Endothelial cell of umbilical vein (primary cell): ENCODE measurements around the gene TIMM29.

ENCODE experiments used
- EZH2 ChIP-seq: IDR thresholded peaks from 2 replicates; pipeline ENCODE4 v1.6.1; 2012; ENCODE audit warnings: borderline replicate concordance, low read depth, mild to moderate bottlenecking, moderate library complexity, low read length, inconsistent platforms; ENCODE audit not compliant: severe bottlenecking
- JUN ChIP-seq: IDR thresholded peaks from 2 replicates; pipeline ENCODE4 v1.6.1; 2011; ENCODE audit warnings: borderline replicate concordance, low read depth; ENCODE audit not compliant: insufficient read length, insufficient read depth
- POLR2A ChIP-seq: IDR thresholded peaks from 2 replicates; pipeline ENCODE4 v1.6.1; 2012; ENCODE audit warnings: low read depth, mild to moderate bottlenecking, control low read depth, low read length
- POLR2AphosphoS5 ChIP-seq: IDR thresholded peaks from 2 replicates; pipeline ENCODE4 v1.6.1; 2012; ENCODE audit warnings: low read depth, mild to moderate bottlenecking, control low read depth, low read length, moderate library complexity; ENCODE audit not compliant: insufficient read depth
- TF ChIP-seq, protein P1 (sequence below), 2 donors: IDR thresholded peaks; 1 replicate in 1 of 2; 2 replicates in 1 of 2; pipeline ENCODE4 v1.5.1; 2011; ENCODE audit warnings: low read length in 2 of 2, mild to moderate bottlenecking in 2 of 2, moderate library complexity in 2 of 2, control low read depth in 1 of 2, inconsistent platforms in 1 of 2, low read depth in 1 of 2; ENCODE audit not compliant: insufficient read depth in 1 of 2; ENCODE audit errors: extremely low read depth in 1 of 2
- TF ChIP-seq, protein P2 (sequence below): IDR thresholded peaks from 2 replicates; pipeline ENCODE4 v1.6.1; 2011; ENCODE audit not compliant: insufficient read depth, insufficient read length

DNA sequence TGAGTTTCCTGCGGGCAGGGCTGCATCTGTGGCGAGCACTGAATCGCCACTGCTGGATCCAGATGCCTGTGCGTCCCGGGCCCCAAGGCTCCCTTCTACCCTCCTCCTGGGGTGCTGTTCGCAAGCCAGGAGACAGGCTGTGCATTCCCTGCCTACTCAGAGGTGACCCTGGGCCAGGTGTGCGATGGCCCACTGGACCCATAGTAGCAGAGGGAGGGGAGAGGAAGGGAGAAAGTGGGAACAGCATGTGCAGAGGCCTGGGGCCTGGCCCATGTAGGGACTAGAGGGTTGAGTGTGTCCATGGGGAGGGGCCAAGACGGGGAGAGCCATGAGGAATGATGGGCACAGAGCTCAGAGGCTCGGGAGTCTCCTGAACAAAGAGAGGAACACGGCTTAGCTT is 30.0 kb upstream of the TIMM29 start:
- TF ChIP-seq POLR2A (no peak), EZH2 (no peak), POLR2AphosphoS5 (no peak), JUN (no peak)
- TF ChIP-seq, protein P1, sequence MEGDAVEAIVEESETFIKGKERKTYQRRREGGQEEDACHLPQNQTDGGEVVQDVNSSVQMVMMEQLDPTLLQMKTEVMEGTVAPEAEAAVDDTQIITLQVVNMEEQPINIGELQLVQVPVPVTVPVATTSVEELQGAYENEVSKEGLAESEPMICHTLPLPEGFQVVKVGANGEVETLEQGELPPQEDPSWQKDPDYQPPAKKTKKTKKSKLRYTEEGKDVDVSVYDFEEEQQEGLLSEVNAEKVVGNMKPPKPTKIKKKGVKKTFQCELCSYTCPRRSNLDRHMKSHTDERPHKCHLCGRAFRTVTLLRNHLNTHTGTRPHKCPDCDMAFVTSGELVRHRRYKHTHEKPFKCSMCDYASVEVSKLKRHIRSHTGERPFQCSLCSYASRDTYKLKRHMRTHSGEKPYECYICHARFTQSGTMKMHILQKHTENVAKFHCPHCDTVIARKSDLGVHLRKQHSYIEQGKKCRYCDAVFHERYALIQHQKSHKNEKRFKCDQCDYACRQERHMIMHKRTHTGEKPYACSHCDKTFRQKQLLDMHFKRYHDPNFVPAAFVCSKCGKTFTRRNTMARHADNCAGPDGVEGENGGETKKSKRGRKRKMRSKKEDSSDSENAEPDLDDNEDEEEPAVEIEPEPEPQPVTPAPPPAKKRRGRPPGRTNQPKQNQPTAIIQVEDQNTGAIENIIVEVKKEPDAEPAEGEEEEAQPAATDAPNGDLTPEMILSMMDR (IDR thresholded peaks at IDR 0.05; ENCODE audit: extremely low read depth in 1 of 2, insufficient read depth in 1 of 2, low read depth in 1 of 2, low read length in 2 of 2): no peak
- TF ChIP-seq, protein P2, sequence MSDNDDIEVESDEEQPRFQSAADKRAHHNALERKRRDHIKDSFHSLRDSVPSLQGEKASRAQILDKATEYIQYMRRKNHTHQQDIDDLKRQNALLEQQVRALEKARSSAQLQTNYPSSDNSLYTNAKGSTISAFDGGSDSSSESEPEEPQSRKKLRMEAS: no peak
